Measurements from ENCODE around the gene TINAGL1. TPM values are rescaled to one million over a fixed set of nuclear protein-coding genes. Genes with fewer than 3 reads are reported as not detected.
A peak's percentile ranks its signal among the peaks of the same experiment; 100 is the strongest.

TINAGL1 gene
- total RNA-seq (2014; rRNA removed; shearing (Covaris generic)): 596 and 628 TPM in 2 replicates

GRCh38 chr1:31576201-31576669, at the start of gene TINAGL1:
TINAGL1 (plus strand) TSS chr1:31576515; CDS start chr1:31577149, 634 bp downstream.
- peak; percentile 97 for DNase-seq (ENCODE audit: low spot score)

- no peak for DNase-seq (ENCODE audit: low spot score)
These were observed 46.2 kb upstream of the TINAGL1 start for GRCh38 chr1:31529999-31530684.

- peak; percentile 30 for DNase-seq (ENCODE audit: low spot score)
These were observed 44.9 kb upstream of the TINAGL1 start for GRCh38 chr1:31531177-31531999.

- no peak for DNase-seq (ENCODE audit: low spot score)
These were observed 44.1 kb upstream of the TINAGL1 start for GRCh38 chr1:31532173-31532572.

- no peak for DNase-seq (ENCODE audit: low spot score)
These were observed 40.8 kb upstream of the TINAGL1 start for GRCh38 chr1:31535561-31535960.

GRCh38 chr1:31539329-31539728, 37.0 kb upstream of the TINAGL1 start:
- DNase-seq (ENCODE audit: low spot score): no peak

- no peak for DNase-seq (ENCODE audit: low spot score)
These were observed 35.1 kb upstream of the TINAGL1 start for GRCh38 chr1:31541194-31541593.

- DNase-seq (ENCODE audit: low spot score): no peak
These were observed 30.3 kb upstream of the TINAGL1 start for GRCh38 chr1:31545927-31546540.

- DNase-seq (ENCODE audit: low spot score): no peak
These were observed 27.8 kb upstream of the TINAGL1 start for GRCh38 chr1:31548534-31548906.

GRCh38 chr1:31548907-31549808, 27.2 kb upstream of the TINAGL1 start:
- DNase-seq (ENCODE audit: low spot score): peak; percentile 99

- DNase-seq (ENCODE audit: low spot score): peak; percentile 67
These were observed 26.3 kb upstream of the TINAGL1 start for GRCh38 chr1:31549809-31550620.

GRCh38 chr1:31551208-31551607, 25.1 kb upstream of the TINAGL1 start:
- no peak for DNase-seq (ENCODE audit: low spot score)

- DNase-seq (ENCODE audit: low spot score): no peak
These were observed 23.8 kb upstream of the TINAGL1 start for GRCh38 chr1:31552489-31552888.

GRCh38 chr1:31556481-31557006, 19.8 kb upstream of the TINAGL1 start:
- DNase-seq (ENCODE audit: low spot score): no peak

- DNase-seq (ENCODE audit: low spot score): no peak
These were observed 16.6 kb upstream of the TINAGL1 start for GRCh38 chr1:31559715-31560114.

GRCh38 chr1:31560394-31560793, 15.9 kb upstream of the TINAGL1 start:
- no peak for DNase-seq (ENCODE audit: low spot score)

- DNase-seq (ENCODE audit: low spot score): peak; percentile 73
These were observed 13.5 kb upstream of the TINAGL1 start for GRCh38 chr1:31562707-31563360.

GRCh38 chr1:31564606-31564989, 11.7 kb upstream of the TINAGL1 start:
- DNase-seq (ENCODE audit: low spot score): no peak

GRCh38 chr1:31567956-31568570, 8.3 kb upstream of the TINAGL1 start:
- DNase-seq (ENCODE audit: low spot score): no peak

Data from HT-29 (cell line).